HG03025 (cell line): ENCODE results near the gene DNAJC5.
"Not testable (repeated sequence)": the region's sequence is repeated elsewhere in the genome, so short reads cannot be mapped to it uniquely, and the experiment has no call there.

ENCODE experiments used
- ATAC-seq: cut with Tn5 transposase; IDR thresholded peaks from one replicate; pipeline ENCODE4 v1.9.1; 2021; ENCODE audit warnings: mild to moderate bottlenecking, moderate library complexity; ENCODE audit not compliant: unreplicated experiment, low FRiP score

DNAJC5 gene

GRCh38 chr20:63963784-63964301 is 68.9 kb downstream of the DNAJC5 start:
- ATAC-seq: no peak

GRCh38 chr20:63964412-63964811 is 69.5 kb downstream of the DNAJC5 start:
- ATAC-seq: no peak

DNA sequence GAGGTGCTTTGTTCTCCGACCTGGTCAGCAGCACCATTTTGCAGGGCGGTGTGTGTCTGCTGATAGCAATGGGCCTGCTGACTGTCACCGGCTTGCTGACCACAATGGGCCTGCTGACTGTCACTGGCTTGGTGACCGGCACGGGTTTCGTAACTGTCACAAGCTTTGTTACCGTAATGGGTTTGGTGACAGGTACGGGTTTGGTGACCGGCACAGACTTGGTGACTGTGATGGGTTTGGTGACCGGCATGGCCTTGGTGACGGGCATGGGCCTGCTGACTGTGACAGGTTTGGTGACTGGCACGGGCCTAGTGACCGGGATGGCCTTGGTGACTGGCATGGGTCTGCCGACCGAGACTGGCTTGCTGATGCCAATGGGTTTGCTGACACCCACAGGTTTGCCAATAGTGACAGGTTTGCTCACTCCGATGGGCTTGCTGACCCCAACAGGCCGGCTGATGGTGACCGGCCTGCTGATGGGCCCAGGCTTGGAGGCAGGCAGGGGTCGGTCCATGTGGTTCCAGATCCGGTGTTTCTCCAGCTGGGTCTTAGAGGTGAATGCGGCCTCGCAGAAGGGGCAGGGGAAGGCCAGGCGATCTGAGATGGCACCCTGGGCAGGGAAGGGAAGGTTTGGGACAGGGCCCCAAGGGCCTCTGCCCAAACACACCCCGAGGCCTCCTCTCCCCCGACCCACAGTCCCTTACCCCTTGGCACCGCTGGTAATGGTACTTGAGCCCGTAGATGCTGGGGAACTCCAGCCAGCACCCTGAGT is 71.4 kb downstream of the DNAJC5 start:
- ATAC-seq: no peak

DNA sequence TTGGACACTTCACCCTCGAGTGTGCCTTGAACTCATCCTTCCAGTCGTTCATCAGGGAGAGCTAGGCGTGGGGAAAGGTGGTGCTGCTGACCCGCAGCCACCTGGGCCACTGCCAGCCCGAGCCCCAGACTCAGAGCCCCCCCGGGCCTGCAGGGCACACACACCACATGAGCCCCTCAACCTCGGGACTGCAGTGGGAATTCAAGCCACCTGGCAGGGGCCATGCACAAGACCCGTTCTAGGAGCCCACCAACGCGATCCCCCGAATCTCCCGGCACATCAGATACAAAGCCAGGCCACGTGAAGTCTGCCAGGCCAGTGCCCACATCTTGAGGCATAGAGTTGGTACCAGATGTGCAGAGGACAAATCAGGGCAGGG is 72.0 kb downstream of the DNAJC5 start:
- ATAC-seq: no peak

- ATAC-seq: no peak
These were observed 72.6 kb downstream of the DNAJC5 start for GRCh38 chr20:63967330-63968135.

- ATAC-seq: no peak
These were observed 73.4 kb downstream of the DNAJC5 start for GRCh38 chr20:63968136-63968927.

DNA sequence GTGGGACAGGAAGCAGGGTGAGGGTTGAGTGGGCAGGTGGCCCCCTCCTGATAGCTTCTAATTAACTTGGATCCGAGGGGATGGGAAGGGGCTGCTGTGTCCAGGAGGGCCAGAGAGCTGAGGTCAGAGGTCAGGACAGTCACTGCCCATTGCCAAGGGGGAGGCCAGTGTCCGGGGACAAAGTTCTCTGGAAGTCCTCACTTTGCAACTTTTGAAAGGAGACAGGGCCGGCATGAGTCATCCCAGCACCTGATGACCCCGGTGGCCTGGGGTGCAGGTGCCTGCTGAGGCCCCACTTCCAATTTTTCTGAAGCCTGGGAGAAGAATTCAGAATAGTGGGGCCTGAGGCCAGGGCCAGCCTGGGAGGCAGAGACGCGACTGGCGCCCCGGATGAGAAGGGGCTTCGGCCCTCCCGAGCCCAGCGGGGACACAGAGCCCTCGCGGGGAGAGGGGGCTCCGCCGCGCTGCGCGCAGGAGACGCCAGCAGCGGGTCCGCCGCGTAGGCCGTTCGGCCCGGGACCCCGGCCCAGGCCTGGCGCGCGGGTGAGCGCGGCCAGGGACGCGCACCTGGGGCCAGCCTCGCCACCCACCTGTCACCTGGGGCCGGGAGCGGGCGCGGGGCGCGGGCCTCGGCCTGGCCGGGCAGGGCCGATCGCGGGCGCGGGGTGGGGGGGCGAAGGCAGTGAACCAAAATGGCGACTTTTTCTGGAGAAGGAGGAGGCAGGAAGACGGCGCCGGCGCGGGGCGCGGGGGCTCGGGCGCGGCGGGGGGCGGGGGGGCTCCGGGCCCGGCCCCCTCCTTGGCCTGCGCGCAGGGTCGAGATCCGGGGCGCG is 74.2 kb downstream of the DNAJC5 start:
- ATAC-seq: no peak

DNA sequence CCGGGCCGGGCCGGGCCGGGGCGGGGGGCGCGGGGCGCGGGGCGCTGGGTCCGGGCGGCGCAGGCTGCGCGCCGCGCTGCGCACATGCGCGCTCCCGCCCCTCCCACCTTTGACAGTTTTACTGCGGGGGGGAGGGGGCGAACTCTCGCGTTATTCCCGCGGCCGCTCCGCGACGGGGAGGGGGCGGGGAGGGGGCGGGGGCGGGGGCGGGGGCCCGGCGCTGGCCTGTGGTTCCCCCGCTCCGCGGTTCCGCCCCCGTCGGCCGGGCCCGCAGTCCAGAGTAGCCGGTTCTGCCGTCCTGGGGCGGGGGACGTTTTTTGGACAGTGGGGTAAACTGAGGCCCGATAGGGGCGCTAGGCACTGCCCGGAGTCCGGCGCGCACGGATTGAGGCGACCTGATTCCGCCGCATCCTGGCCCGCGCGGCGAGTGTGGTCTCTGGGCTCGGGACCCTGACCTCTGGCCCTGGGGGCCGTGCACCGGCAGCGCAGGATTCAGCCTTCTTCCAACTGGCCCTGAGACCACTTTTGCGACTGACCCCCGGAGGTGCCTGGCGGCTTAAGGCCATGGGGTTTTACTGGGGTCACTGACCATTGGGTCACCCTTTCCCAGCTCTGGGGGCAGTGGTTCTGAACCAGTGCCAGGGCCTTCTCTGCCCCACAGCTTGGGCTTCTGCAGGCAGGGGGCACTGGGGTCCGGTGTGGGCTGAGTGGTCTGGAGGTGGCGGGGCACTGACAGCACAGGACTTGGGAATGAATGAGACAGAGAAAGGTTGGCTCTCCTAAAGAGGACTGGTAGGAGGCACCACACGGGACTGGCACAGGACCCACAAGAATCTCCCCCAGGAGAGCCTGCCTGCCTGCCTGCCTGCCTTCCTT is 75.2 kb downstream of the DNAJC5 start, which contains the start of gene ZNF512B:
Gene ZNF512B, minus strand, starts transcription at position 93 of the 876 bp plus-strand sequence. CDS start 1,980 bp downstream, outside the sequence.
- no peak for ATAC-seq

- ATAC-seq: no peak
These were observed 75.9 kb downstream of the DNAJC5 start for GRCh38 chr20:63970714-63971431.

DNA sequence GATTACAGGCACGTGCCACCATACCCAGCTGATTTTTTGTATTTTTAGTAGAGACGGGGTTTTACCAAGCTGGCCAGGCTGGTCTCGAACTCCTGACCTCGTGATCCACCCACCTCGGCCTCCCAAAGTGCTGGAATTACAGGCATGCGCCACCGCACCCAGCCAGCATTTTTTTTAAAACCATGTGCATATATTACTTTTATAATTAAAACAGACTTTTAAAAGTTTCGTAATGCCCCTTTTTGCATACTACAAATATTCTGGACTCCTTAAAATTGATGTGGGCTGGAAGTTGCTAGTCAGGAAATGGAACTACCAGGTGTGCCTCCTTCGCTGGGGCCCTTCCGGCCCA is 77.0 kb downstream of the DNAJC5 start:
- ATAC-seq: not testable (repeated sequence)

GRCh38 chr20:63972312-63973159 is 77.6 kb downstream of the DNAJC5 start:
- ATAC-seq: no peak

DNA sequence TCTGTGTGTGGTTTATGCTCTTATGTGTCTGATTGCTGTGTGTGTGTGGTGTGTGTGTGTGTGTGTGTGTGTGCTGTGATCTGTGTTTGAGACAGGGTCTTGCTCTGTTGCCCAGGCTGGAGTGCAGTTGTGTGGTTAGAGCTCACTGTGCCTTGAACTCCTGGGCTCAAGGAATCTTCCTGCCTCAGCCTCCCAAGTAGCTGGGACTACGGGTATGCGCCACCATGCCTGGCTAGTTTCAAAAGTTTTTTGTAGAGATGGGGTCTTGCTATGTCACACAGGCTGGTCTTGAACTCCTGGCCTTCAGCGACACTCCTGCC is 78.2 kb downstream of the DNAJC5 start:
- no peak for ATAC-seq

- no peak for ATAC-seq
These were observed 78.9 kb downstream of the DNAJC5 start for GRCh38 chr20:63973636-63974401.

DNA sequence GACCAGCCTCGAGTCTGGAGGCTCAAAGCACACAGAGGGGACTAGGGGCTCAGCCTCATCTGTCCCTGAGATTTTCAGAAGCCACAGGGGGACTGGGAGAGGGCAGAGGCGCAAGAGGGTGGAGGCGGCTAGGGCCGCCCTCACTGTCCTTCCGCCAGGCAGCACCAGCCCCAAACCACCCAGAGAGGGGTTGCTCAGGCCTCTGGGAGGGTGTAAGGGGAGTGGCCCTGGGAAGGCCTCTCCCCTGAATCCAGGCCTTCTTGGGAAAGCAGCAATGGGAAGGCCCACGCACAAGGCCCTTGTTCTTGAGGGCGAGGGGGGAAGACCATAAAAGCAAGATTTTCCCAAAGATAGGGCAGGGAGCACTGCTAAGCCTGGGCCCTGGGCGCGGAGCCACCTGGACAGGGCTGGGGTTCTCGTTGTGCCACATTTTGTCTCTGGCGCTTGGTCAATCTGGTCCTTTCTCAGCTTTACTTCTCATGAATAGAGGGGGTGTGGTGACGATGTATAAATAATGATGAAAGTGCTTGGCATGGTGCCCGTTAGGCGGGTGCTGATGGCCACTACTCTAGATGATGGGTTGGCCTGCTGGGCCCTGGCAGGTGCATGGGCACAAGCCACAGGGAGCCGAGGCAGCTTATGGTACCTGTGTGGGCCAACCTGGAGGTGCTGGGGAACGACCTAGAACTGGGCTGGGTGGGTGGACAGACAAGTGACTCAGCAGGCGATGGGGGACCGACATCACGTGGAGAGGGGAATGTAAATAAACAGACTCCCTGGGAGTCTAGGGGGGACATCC is 79.7 kb downstream of the DNAJC5 start:
- ATAC-seq: no peak

DNA sequence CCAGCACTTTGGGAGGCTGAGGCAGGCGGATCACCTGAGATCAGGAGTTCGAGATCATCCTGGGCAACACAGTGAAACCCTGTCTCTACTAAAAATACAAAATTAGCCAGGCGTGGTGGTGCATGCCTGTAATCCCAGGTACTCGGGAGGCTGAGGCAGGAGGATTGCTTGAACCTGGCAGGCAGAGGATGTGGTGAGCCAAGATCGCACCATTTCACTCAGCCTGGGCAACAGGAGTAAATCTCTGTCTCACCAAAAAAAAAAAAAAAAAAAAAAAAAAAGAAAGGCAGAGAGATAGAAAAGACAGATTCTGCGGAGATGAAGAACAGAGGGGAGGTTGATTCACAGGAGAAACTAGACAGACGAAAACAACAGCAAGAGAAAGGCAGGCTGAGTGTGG is 81.6 kb downstream of the DNAJC5 start:
- ATAC-seq: not testable (repeated sequence)
